Measurements from ENCODE around the gene ADAMTS12. TPM values are rescaled to one million over a fixed set of nuclear protein-coding genes. Genes with fewer than 3 reads are reported as not detected.

ADAMTS12 gene
- total RNA-seq, 1 experiment from 2014 or later = 0.15 TPM

DNA sequence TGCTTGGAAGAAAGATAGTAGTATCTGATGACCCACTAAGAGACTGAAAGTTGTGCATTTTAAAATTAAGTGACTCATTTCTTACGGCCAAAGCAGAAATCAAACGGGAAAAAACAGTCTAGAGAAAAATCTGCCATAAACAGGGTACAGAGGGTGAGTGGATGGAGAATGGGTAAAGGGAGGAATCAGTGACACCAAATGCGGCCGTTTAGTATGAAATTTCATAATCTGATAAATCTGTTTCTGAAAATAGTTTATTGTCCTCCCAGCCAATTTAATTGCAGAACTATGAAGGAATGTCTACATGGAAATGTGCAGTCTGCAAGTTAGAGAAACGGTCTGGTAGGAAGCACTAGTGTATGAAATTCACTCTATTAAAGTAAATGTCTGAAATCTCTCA is 39.5 kb downstream of the ADAMTS12 start:
- Histone ChIP-seq H3K9me3 (ENCODE audit: control insufficient read depth, insufficient read depth, low read depth, low read length) (no peaks in the 10 kb centered on the region), H3K4me3 (ENCODE audit: low read depth in 2 of 2, low read length in 2 of 2) (no peak overlapping the region), H3K27ac (ENCODE audit: low read length) (no peak overlapping the region), H3K27me3 (ENCODE audit: control insufficient read depth, insufficient read depth, low read length) (no peaks in the 10 kb centered on the region; the same call in 1 of the 2 replicates), H3K36me3 (ENCODE audit: control insufficient read depth, insufficient read depth, low read length) (no peaks in the 10 kb centered on the region), H3K4me1 (ENCODE audit: control insufficient read depth, insufficient read depth, low read length) (no peaks in the 10 kb centered on the region)
- in situ Hi-C loops (cut with HindIII; ENCODE audit: low pct_unique_long_range_greater_than_20kb, low sequenced_read_pairs) (no loop called here), intact Hi-C loops (cut with micrococcal nuclease; ENCODE audit: unreplicated experiment) (no loop called here)
- ChIA-PET CTCF (no interaction called here), POLR2A (no interaction called here)
- DNase-seq (ENCODE audit: low read depth, low spot score) (no peak), ATAC-seq (no peak)
- no TSS peak for BruUV-seq (replicated peaks)
- no peak for TF ChIP-seq CTCF (IDR thresholded peaks at IDR 0.05)
- no peak for TF ChIP-seq POLR2AphosphoS5 (IDR thresholded peaks at IDR 0.05; ENCODE audit: low read depth, low read length)
- TF ChIP-seq TCF7L2 (IDR thresholded peaks at IDR 0.05; ENCODE audit: low read depth, low read length) = no peak
- TF ChIP-seq, protein P1, sequence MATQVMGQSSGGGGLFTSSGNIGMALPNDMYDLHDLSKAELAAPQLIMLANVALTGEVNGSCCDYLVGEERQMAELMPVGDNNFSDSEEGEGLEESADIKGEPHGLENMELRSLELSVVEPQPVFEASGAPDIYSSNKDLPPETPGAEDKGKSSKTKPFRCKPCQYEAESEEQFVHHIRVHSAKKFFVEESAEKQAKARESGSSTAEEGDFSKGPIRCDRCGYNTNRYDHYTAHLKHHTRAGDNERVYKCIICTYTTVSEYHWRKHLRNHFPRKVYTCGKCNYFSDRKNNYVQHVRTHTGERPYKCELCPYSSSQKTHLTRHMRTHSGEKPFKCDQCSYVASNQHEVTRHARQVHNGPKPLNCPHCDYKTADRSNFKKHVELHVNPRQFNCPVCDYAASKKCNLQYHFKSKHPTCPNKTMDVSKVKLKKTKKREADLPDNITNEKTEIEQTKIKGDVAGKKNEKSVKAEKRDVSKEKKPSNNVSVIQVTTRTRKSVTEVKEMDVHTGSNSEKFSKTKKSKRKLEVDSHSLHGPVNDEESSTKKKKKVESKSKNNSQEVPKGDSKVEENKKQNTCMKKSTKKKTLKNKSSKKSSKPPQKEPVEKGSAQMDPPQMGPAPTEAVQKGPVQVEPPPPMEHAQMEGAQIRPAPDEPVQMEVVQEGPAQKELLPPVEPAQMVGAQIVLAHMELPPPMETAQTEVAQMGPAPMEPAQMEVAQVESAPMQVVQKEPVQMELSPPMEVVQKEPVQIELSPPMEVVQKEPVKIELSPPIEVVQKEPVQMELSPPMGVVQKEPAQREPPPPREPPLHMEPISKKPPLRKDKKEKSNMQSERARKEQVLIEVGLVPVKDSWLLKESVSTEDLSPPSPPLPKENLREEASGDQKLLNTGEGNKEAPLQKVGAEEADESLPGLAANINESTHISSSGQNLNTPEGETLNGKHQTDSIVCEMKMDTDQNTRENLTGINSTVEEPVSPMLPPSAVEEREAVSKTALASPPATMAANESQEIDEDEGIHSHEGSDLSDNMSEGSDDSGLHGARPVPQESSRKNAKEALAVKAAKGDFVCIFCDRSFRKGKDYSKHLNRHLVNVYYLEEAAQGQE (IDR thresholded peaks at IDR 0.05; ENCODE audit: insufficient read depth in 1 of 2, low read depth in 2 of 2, low read length in 1 of 2) = no peak
- TF ChIP-seq SIN3A (IDR thresholded peaks at IDR 0.05; ENCODE audit: borderline replicate concordance, insufficient read depth, low read depth, low read length) = no peak

- Histone ChIP-seq H3K4me3 (ENCODE audit: low read depth in 2 of 2, low read length in 2 of 2) (no peak overlapping the region), H3K27me3 (ENCODE audit: control insufficient read depth, insufficient read depth, low read length) (no peaks in the 10 kb centered on the region; the same call in 1 of the 2 replicates), H3K4me1 (ENCODE audit: control insufficient read depth, insufficient read depth, low read length) (no peaks in the 10 kb centered on the region), H3K27ac (ENCODE audit: low read length) (no peak overlapping the region), H3K36me3 (ENCODE audit: control insufficient read depth, insufficient read depth, low read length) (no peaks in the 10 kb centered on the region), H3K9me3 (ENCODE audit: control insufficient read depth, insufficient read depth, low read depth, low read length) (no peaks in the 10 kb centered on the region)
- ChIA-PET CTCF (no interaction called here), POLR2A (no interaction called here)
- DNase-seq (ENCODE audit: low read depth, low spot score) (no peak), ATAC-seq (no peak)
- intact Hi-C loops (cut with micrococcal nuclease; ENCODE audit: unreplicated experiment) (no loop called here), in situ Hi-C loops (cut with HindIII; ENCODE audit: low pct_unique_long_range_greater_than_20kb, low sequenced_read_pairs) (no loop called here)
- TF ChIP-seq, protein P1 (IDR thresholded peaks at IDR 0.05; ENCODE audit: insufficient read depth in 1 of 2, low read depth in 2 of 2, low read length in 1 of 2) = no peak
- TF ChIP-seq CTCF (IDR thresholded peaks at IDR 0.05) (no peak), POLR2AphosphoS5 (IDR thresholded peaks at IDR 0.05; ENCODE audit: low read depth, low read length) (no peak), SIN3A (IDR thresholded peaks at IDR 0.05; ENCODE audit: borderline replicate concordance, insufficient read depth, low read depth, low read length) (no peak), TCF7L2 (IDR thresholded peaks at IDR 0.05; ENCODE audit: low read depth, low read length) (no peak)
- BruUV-seq (replicated peaks) = no TSS peak
Observed at GRCh38 chr5:33850100-33850594, 41.6 kb downstream of the ADAMTS12 start.
